K562 (cell line): ENCODE measurements around the gene PGBD1. TPM values are rescaled to one million over a fixed set of nuclear protein-coding genes. Genes with fewer than 3 reads are reported as not detected.

Experiments used
- CC2D1A ChIP-seq: fragments of 450-650 bp; IDR thresholded peaks from 2 replicates; pipeline ENCODE4 v1.6.1; 2017; ENCODE audit warnings: mild to moderate bottlenecking
- GATAD2B ChIP-seq: fragments of 450-650 bp; IDR thresholded peaks from 2 replicates; pipeline ENCODE4 v1.6.1; 2017; ENCODE audit warnings: mild to moderate bottlenecking, borderline replicate concordance
- MEF2A ChIP-seq: IDR thresholded peaks from 2 replicates; pipeline ENCODE4 v1.6.1; 2011; ENCODE audit warnings: low read depth, mild to moderate bottlenecking, low read length, moderate library complexity; ENCODE audit not compliant: control insufficient read depth
- NR2C2 ChIP-seq, 2 experiments: fragments of 200-800 bp in 1 of 2; sonication (Bioruptor generic) in 1 of 2; sonication (generic) in 1 of 2; formaldehyde crosslinking in 1 of 2; IDR thresholded peaks; 2 replicates each; pipeline versions ENCODE4 v1.6.1 to v1.8.0; 2016 to 2022; ENCODE audit warnings: mild to moderate bottlenecking in 1 of 2, missing compliant biosample characterization in 1 of 2, missing genetic modification characterization in 1 of 2, missing genetic modification reagents in 1 of 2
- PPARD ChIP-seq: fragments of 250-450 bp; sonication (Bioruptor Pico); IDR thresholded peaks from 2 replicates; pipeline ENCODE4 v1.8.0; 2022; ENCODE audit warnings: inconsistent platforms, mild to moderate bottlenecking, moderate library complexity
- PTTG1 ChIP-seq: fragments of 450-650 bp; IDR thresholded peaks from 2 replicates; pipeline ENCODE4 v1.6.1; 2016; ENCODE audit warnings: low read depth, mild to moderate bottlenecking, missing genetic modification characterization, missing compliant biosample characterization
- RBBP5 ChIP-seq: fragments of 200-600 bp; sonication (generic); IDR thresholded peaks from 2 replicates; pipeline ENCODE4 v1.6.1; 2012; ENCODE audit warnings: borderline replicate concordance, mild to moderate bottlenecking, low read length, control low read depth, inconsistent platforms; ENCODE audit not compliant: insufficient read depth, poor library complexity, severe bottlenecking
- SP1 ChIP-seq: sonication (generic); formaldehyde crosslinking; IDR thresholded peaks from 2 replicates; pipeline ENCODE4 v1.8.1; 2022; ENCODE audit warnings: mild to moderate bottlenecking, missing genetic modification reagents
- TAF1 ChIP-seq: IDR thresholded peaks from 2 replicates; pipeline ENCODE4 v1.6.1; 2011; ENCODE audit warnings: mild to moderate bottlenecking, low read length, moderate library complexity; ENCODE audit not compliant: insufficient read depth, control insufficient read depth, severe bottlenecking; ENCODE audit errors: extremely low read depth
- U2AF1 ChIP-seq: fragments of 200-400 bp; formaldehyde crosslinking; optimal IDR thresholded peaks from 2 replicates; pipeline ENCODE3; 2017; ENCODE audit warnings: mild to moderate bottlenecking, low read depth, low read length, moderate library complexity
- XRCC3 ChIP-seq: fragments of 450-650 bp; IDR thresholded peaks from 2 replicates; pipeline ENCODE4 v1.6.1; 2017; ENCODE audit warnings: mild to moderate bottlenecking, moderate library complexity
- ZBTB8A ChIP-seq: fragments of 450-650 bp; IDR thresholded peaks from 2 replicates; pipeline ENCODE4 v1.6.1; 2018; ENCODE audit warnings: mild to moderate bottlenecking, moderate library complexity; ENCODE audit not compliant: partially characterized antibody
- ZNF316 ChIP-seq: fragments of 450-650 bp; IDR thresholded peaks from 2 replicates; pipeline ENCODE4 v1.6.1; 2016
- polyA plus RNA-seq, 8 experiments: library from polyadenylated mRNA; depleted of rRNA in 4 of 8; stranded (reverse) in 5 of 8; unstranded in 3 of 8; fragments of >200 nt; fragmentation: Nextera tagmentation in 2 of 8; fragmentation: Illumina TruSeq in 1 of 8; extraction: Ambion mirVana in 2 of 8; extraction: Trizol in 1 of 8; gene quantifications; 2 replicates each; pipeline versions ENCODE4 v1.2.1 to v1.2.3, GENCODE V29; 2011 to 2014; ENCODE audit warnings: inconsistent platforms in 1 of 8, missing spikeins in 1 of 8
- total RNA-seq, 7 experiments: library from RNA; depleted of rRNA in 6 of 7; stranded (reverse); fragments of >200 nt in 6 of 7; fragmentation: Illumina TruSeq in 2 of 7; extraction: Trizol in 2 of 7; gene quantifications; 2 replicates each; pipeline versions ENCODE4 v1.2.1 to v1.2.3, GENCODE V29; 2011 to 2021; ENCODE audit warnings: low replicate concordance in 1 of 7
- TF ChIP-seq, protein P1 (sequence below): IDR thresholded peaks from 2 replicates; pipeline ENCODE4 v1.6.1; 2011; ENCODE audit warnings: borderline replicate concordance, low read depth, mild to moderate bottlenecking, moderate library complexity, low read length; ENCODE audit not compliant: insufficient read depth, poor library complexity, severe bottlenecking
- TF ChIP-seq, protein P2 (sequence below): fragments of 450-650 bp; conservative IDR thresholded peaks from 2 replicates; pipeline ENCODE4 v1.6.1; 2016; ENCODE audit warnings: missing genetic modification characterization, low read depth, mild to moderate bottlenecking, control low read depth, missing compliant biosample characterization
- TF ChIP-seq, protein P3 (sequence below), 2 experiments: IDR thresholded peaks; 2 replicates each; pipeline ENCODE4 v1.6.1; 2011; ENCODE audit warnings: borderline replicate concordance in 1 of 2, control low read depth in 1 of 2, low read depth in 1 of 2, low read length in 1 of 2, mild to moderate bottlenecking in 1 of 2, mixed read lengths in 1 of 2, moderate library complexity in 1 of 2; ENCODE audit not compliant: insufficient read depth in 1 of 2, insufficient read length in 1 of 2, poor library complexity in 1 of 2, severe bottlenecking in 1 of 2; ENCODE audit errors: extremely low read depth in 1 of 2
- TF ChIP-seq, protein P4 (sequence below): fragments of 450-650 bp; formaldehyde crosslinking; IDR thresholded peaks from 2 replicates; pipeline ENCODE4 v1.4.0; 2020; ENCODE audit warnings: mild to moderate bottlenecking, moderate library complexity
- TF ChIP-seq, protein P5 (sequence below): sonication (generic); formaldehyde crosslinking; IDR thresholded peaks from 2 replicates; pipeline ENCODE4 v1.5.0; 2020; ENCODE audit warnings: missing genetic modification reagents
- TF ChIP-seq, protein P6 (sequence below): fragments of 250-450 bp; sonication (Bioruptor Pico); IDR thresholded peaks from 2 replicates; pipeline ENCODE4 v1.8.0; 2021; ENCODE audit warnings: moderate library complexity, mild to moderate bottlenecking, inconsistent platforms

PGBD1 gene
- total and polyA plus RNA-seq, 9 of the 15 experiments (the other 6 are each of a cell fraction or from before 2014, with no cell fraction given), result 3.3 to 9.0 (median 7.3) TPM

DNA sequence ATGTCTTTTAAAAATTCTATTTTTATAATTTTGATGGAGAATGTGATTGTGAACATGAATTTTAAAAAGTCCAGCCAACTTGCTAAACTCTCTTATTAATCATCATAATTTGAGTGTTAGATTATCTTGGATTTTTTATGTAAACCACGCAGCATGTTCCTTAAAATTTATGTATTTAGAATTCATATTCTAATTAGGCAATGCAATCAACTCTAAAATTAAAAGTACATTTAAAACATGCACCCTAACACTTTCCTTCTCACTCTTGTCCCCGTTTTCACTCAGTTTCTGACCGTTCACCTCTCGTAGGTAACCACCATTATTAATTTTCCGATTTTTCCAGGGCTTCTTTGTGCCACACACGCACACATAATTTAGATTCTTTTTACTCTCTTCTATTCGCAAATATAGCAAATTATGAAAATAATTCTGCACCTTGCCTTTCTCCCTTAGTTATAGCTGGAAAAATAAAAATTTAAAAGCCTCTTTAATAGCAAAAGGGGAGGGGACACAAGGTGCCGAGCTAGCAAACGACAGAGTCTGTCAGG, 68.0 kb downstream of the PGBD1 start (continued):
- TF ChIP-seq, protein P1, sequence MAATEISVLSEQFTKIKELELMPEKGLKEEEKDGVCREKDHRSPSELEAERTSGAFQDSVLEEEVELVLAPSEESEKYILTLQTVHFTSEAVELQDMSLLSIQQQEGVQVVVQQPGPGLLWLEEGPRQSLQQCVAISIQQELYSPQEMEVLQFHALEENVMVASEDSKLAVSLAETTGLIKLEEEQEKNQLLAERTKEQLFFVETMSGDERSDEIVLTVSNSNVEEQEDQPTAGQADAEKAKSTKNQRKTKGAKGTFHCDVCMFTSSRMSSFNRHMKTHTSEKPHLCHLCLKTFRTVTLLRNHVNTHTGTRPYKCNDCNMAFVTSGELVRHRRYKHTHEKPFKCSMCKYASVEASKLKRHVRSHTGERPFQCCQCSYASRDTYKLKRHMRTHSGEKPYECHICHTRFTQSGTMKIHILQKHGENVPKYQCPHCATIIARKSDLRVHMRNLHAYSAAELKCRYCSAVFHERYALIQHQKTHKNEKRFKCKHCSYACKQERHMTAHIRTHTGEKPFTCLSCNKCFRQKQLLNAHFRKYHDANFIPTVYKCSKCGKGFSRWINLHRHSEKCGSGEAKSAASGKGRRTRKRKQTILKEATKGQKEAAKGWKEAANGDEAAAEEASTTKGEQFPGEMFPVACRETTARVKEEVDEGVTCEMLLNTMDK, result no peak
- TF ChIP-seq NR2C2 (CRISPR knock-in tag; IDR thresholded peaks at IDR 0.05), result no peak
- TF ChIP-seq NR2C2 (tag; IDR thresholded peaks at IDR 0.05), result no peak
- TF ChIP-seq TAF1, result no peak
- TF ChIP-seq, protein P2, sequence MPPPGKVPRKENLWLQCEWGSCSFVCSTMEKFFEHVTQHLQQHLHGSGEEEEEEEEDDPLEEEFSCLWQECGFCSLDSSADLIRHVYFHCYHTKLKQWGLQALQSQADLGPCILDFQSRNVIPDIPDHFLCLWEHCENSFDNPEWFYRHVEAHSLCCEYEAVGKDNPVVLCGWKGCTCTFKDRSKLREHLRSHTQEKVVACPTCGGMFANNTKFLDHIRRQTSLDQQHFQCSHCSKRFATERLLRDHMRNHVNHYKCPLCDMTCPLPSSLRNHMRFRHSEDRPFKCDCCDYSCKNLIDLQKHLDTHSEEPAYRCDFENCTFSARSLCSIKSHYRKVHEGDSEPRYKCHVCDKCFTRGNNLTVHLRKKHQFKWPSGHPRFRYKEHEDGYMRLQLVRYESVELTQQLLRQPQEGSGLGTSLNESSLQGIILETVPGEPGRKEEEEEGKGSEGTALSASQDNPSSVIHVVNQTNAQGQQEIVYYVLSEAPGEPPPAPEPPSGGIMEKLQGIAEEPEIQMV (tag), result no peak
- TF ChIP-seq RBBP5, result no peak
- no peak for TF ChIP-seq XRCC3
- peak; percentile 53 for TF ChIP-seq ZBTB8A
- TF ChIP-seq GATAD2B, result peak; percentile 61; the same call in 1 of the 2 replicates
- no peak for TF ChIP-seq PPARD (CRISPR knock-in tag)
- no peak for TF ChIP-seq ZNF316
- no peak for TF ChIP-seq SP1
- TF ChIP-seq, protein P3, sequence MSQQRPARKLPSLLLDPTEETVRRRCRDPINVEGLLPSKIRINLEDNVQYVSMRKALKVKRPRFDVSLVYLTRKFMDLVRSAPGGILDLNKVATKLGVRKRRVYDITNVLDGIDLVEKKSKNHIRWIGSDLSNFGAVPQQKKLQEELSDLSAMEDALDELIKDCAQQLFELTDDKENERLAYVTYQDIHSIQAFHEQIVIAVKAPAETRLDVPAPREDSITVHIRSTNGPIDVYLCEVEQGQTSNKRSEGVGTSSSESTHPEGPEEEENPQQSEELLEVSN (IDR thresholded peaks at IDR 0.05; ENCODE audit: borderline replicate concordance in 1 of 2, extremely low read depth in 1 of 2, insufficient read depth in 1 of 2, insufficient read length in 1 of 2, low read depth in 1 of 2, low read length in 1 of 2, poor library complexity in 1 of 2, severe bottlenecking in 1 of 2), result no peak
- TF ChIP-seq, protein P4, sequence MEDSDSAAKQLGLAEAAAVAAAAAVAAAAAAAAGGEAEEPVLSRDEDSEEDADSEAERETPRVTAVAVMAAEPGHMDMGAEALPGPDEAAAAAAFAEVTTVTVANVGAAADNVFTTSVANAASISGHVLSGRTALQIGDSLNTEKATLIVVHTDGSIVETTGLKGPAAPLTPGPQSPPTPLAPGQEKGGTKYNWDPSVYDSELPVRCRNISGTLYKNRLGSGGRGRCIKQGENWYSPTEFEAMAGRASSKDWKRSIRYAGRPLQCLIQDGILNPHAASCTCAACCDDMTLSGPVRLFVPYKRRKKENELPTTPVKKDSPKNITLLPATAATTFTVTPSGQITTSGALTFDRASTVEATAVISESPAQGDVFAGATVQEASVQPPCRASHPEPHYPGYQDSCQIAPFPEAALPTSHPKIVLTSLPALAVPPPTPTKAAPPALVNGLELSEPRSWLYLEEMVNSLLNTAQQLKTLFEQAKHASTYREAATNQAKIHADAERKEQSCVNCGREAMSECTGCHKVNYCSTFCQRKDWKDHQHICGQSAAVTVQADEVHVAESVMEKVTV, result no peak; the same call in 1 of the 2 replicates
- no peak for TF ChIP-seq U2AF1
- TF ChIP-seq, protein P5, sequence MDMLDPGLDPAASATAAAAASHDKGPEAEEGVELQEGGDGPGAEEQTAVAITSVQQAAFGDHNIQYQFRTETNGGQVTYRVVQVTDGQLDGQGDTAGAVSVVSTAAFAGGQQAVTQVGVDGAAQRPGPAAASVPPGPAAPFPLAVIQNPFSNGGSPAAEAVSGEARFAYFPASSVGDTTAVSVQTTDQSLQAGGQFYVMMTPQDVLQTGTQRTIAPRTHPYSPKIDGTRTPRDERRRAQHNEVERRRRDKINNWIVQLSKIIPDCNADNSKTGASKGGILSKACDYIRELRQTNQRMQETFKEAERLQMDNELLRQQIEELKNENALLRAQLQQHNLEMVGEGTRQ (CRISPR knock-in tag), result no peak
- no peak for TF ChIP-seq MEF2A
- TF ChIP-seq PTTG1, result no peak
- TF ChIP-seq, protein P6, sequence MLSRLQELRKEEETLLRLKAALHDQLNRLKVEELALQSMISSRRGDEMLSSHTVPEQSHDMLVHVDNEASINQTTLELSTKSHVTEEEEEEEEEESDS (CRISPR knock-in tag), result no peak
- no peak for TF ChIP-seq CC2D1A
